ENCODE data around the gene PIMREG.

The PIMREG gene

GRCh38 chr17:6462692-6463091, 18.4 kb downstream of the PIMREG start:
- DNase-seq, result no peak

- no peak for DNase-seq
These were observed 19.6 kb downstream of the PIMREG start for GRCh38 chr17:6463616-6464445.

GRCh38 chr17:6464446-6465041, 20.3 kb downstream of the PIMREG start:
- no peak for DNase-seq

- no peak for DNase-seq
These were observed 21.1 kb downstream of the PIMREG start for GRCh38 chr17:6465206-6466003.

- DNase-seq, result no peak
These were observed 23.3 kb downstream of the PIMREG start for GRCh38 chr17:6467567-6467966.

- DNase-seq, result no peak
These were observed 24.0 kb downstream of the PIMREG start for GRCh38 chr17:6468051-6468790.

GRCh38 chr17:6470146-6470718, 26.0 kb downstream of the PIMREG start:
- DNase-seq, result no peak

GRCh38 chr17:6470751-6471521, 26.7 kb downstream of the PIMREG start:
- DNase-seq, result no peak

GRCh38 chr17:6471531-6472465, 27.5 kb downstream of the PIMREG start:
- DNase-seq, result peak; percentile 20

GRCh38 chr17:6472517-6472916, 28.3 kb downstream of the PIMREG start:
- DNase-seq, result no peak

- DNase-seq, result peak; percentile 74
These were observed 29.0 kb downstream of the PIMREG start for GRCh38 chr17:6473128-6473767.

- no peak for DNase-seq
These were observed 30.1 kb downstream of the PIMREG start for GRCh38 chr17:6474376-6474775.

GRCh38 chr17:6474906-6475305, 30.7 kb downstream of the PIMREG start:
- no peak for DNase-seq

GRCh38 chr17:6475411-6475810, 31.2 kb downstream of the PIMREG start:
- DNase-seq, result no peak

GRCh38 chr17:6476076-6476809, 32.0 kb downstream of the PIMREG start:
- DNase-seq, result no peak

GRCh38 chr17:6476810-6477179, 32.5 kb downstream of the PIMREG start:
- no peak for DNase-seq

GRCh38 chr17:6477831-6478383, 33.7 kb downstream of the PIMREG start:
- DNase-seq, result no peak

GRCh38 chr17:6478486-6478885, 34.2 kb downstream of the PIMREG start:
- no peak for DNase-seq

Data from kidney glomerular epithelial cell (primary cell).